Dendritic cell treated with granulocyte-macrophage colony-stimulating factor and Interleukin-4, amounts not matched to agents 40 ng/mL and 50 ng/mL, for 4 days (primary cell): ENCODE results near the gene ZNF831.

ENCODE experiments used
- H3K27ac Mint-ChIP-seq: one replicate; pipeline ENCODE4 v1.8.0; 2022; ENCODE audit warnings: mild to moderate bottlenecking, mixed read lengths
- H3K27me3 Mint-ChIP-seq: one replicate; pipeline ENCODE4 v1.8.0; 2022; ENCODE audit warnings: mild to moderate bottlenecking, mixed read lengths
- H3K36me3 Mint-ChIP-seq: one replicate; pipeline ENCODE4 v1.8.0; 2022; ENCODE audit warnings: low read depth, mixed read lengths
- H3K4me1 Mint-ChIP-seq: one replicate; pipeline ENCODE4 v1.8.0; 2022; ENCODE audit warnings: low read depth, mixed read lengths
- H3K4me3 Mint-ChIP-seq: one replicate; pipeline ENCODE4 v1.8.0; 2022; ENCODE audit warnings: mild to moderate bottlenecking, moderate library complexity, mixed read lengths
- H3K9me3 Mint-ChIP-seq: one replicate; pipeline ENCODE4 v1.8.0; 2022; ENCODE audit warnings: mixed read lengths
- intact Hi-C: fragments of 100-400 bp; cut with micrococcal nuclease; formaldehyde crosslinking; loops from one replicate; pipeline ENCODE4 v1.15.0; 2022

Gene ZNF831

GRCh38 chr20:59265298-59265697 lies 101.7 kb downstream of the ZNF831 start:
- H3K9me3 Mint-ChIP-seq: no peaks in the 10 kb centered on the region
- peaks cover 3% of the 10 kb centered on the region for H3K27me3 Mint-ChIP-seq
- no peaks in the 10 kb centered on the region for H3K36me3 Mint-ChIP-seq
- peaks cover 8% of the 10 kb centered on the region for H3K4me1 Mint-ChIP-seq
- intact Hi-C loops: no loop called here
- H3K27ac Mint-ChIP-seq: no peak overlapping the region
- no peak overlapping the region for H3K4me3 Mint-ChIP-seq

- peaks cover 4% of the 10 kb centered on the region for H3K4me1 Mint-ChIP-seq
- no peaks in the 10 kb centered on the region for H3K36me3 Mint-ChIP-seq
- H3K4me3 Mint-ChIP-seq: no peak overlapping the region
- H3K27me3 Mint-ChIP-seq: peaks cover 3% of the 10 kb centered on the region
- intact Hi-C loops: no loop called here
- H3K9me3 Mint-ChIP-seq: no peaks in the 10 kb centered on the region
- no peak overlapping the region for H3K27ac Mint-ChIP-seq
These were observed 105.2 kb downstream of the ZNF831 start for GRCh38 chr20:59268870-59269269.

GRCh38 chr20:59269411-59270025 lies 105.9 kb downstream of the ZNF831 start:
- no peaks in the 10 kb centered on the region for H3K9me3 Mint-ChIP-seq
- peaks cover 3% of the 10 kb centered on the region for H3K27me3 Mint-ChIP-seq
- H3K4me1 Mint-ChIP-seq: peaks cover 10% of the 10 kb centered on the region
- no peak overlapping the region for H3K4me3 Mint-ChIP-seq
- intact Hi-C loops: no loop called here
- no peaks in the 10 kb centered on the region for H3K36me3 Mint-ChIP-seq
- no peak overlapping the region for H3K27ac Mint-ChIP-seq

GRCh38 chr20:59270380-59270779 lies 106.8 kb downstream of the ZNF831 start:
- peaks cover 3% of the 10 kb centered on the region for H3K27me3 Mint-ChIP-seq

GRCh38 chr20:59273739-59274357 lies 110.2 kb downstream of the ZNF831 start:
- no peaks in the 10 kb centered on the region for H3K9me3 Mint-ChIP-seq
- no peaks in the 10 kb centered on the region for H3K27me3 Mint-ChIP-seq
- no peak overlapping the region for H3K27ac Mint-ChIP-seq
- peaks cover 10% of the 10 kb centered on the region for H3K4me1 Mint-ChIP-seq
- H3K36me3 Mint-ChIP-seq: no peaks in the 10 kb centered on the region
- intact Hi-C loops: no loop called here
- no peak overlapping the region for H3K4me3 Mint-ChIP-seq

More at GRCh38 chr20:59270380-59270779, 106.8 kb downstream of the ZNF831 start:
- H3K27ac Mint-ChIP-seq: no peak overlapping the region
- intact Hi-C loops: no loop called here
- H3K4me1 Mint-ChIP-seq: peaks cover 10% of the 10 kb centered on the region
- H3K9me3 Mint-ChIP-seq: no peaks in the 10 kb centered on the region
- H3K4me3 Mint-ChIP-seq: no peak overlapping the region
- no peaks in the 10 kb centered on the region for H3K36me3 Mint-ChIP-seq

GRCh38 chr20:59276938-59277337 lies 113.3 kb downstream of the ZNF831 start:
- Mint-ChIP-seq H3K4me1 (peaks cover 10% of the 10 kb centered on the region), H3K36me3 (no peaks in the 10 kb centered on the region), H3K9me3 (no peaks in the 10 kb centered on the region), H3K27me3 (no peaks in the 10 kb centered on the region), H3K4me3 (no peak overlapping the region), H3K27ac (no peak overlapping the region)
- intact Hi-C loops: no loop called here

- Mint-ChIP-seq H3K4me3 (no peak overlapping the region), H3K27ac (no peak overlapping the region), H3K4me1 (no peaks in the 10 kb centered on the region), H3K36me3 (no peaks in the 10 kb centered on the region), H3K9me3 (no peaks in the 10 kb centered on the region), H3K27me3 (no peaks in the 10 kb centered on the region)
- intact Hi-C loops: no loop called here
These were observed 120.8 kb downstream of the ZNF831 start for GRCh38 chr20:59284470-59284869.

- H3K27me3 Mint-ChIP-seq: peaks cover 12% of the 10 kb centered on the region
- no peaks in the 10 kb centered on the region for H3K4me1 Mint-ChIP-seq
- H3K9me3 Mint-ChIP-seq: no peaks in the 10 kb centered on the region
- H3K36me3 Mint-ChIP-seq: no peaks in the 10 kb centered on the region
- H3K27ac Mint-ChIP-seq: no peak overlapping the region
- intact Hi-C loops: no loop called here
- H3K4me3 Mint-ChIP-seq: no peak overlapping the region
These were observed 126.4 kb downstream of the ZNF831 start for GRCh38 chr20:59289994-59290393.

- H3K27me3 Mint-ChIP-seq: peaks cover 15% of the 10 kb centered on the region
- H3K36me3 Mint-ChIP-seq: no peaks in the 10 kb centered on the region
- H3K27ac Mint-ChIP-seq: no peak overlapping the region
- intact Hi-C loops: no loop called here
- no peak overlapping the region for H3K4me3 Mint-ChIP-seq
- H3K9me3 Mint-ChIP-seq: no peaks in the 10 kb centered on the region
- H3K4me1 Mint-ChIP-seq: no peaks in the 10 kb centered on the region
These were observed 128.2 kb downstream of the ZNF831 start for GRCh38 chr20:59291740-59292383.

- no peaks in the 10 kb centered on the region for H3K4me1 Mint-ChIP-seq
- intact Hi-C loops: no loop called here
- H3K36me3 Mint-ChIP-seq: no peaks in the 10 kb centered on the region
- no peak overlapping the region for H3K27ac Mint-ChIP-seq
- H3K4me3 Mint-ChIP-seq: no peak overlapping the region
- peaks cover 43% of the 10 kb centered on the region for H3K27me3 Mint-ChIP-seq
- no peaks in the 10 kb centered on the region for H3K9me3 Mint-ChIP-seq
These were observed 131.9 kb downstream of the ZNF831 start for GRCh38 chr20:59295531-59295930.

- intact Hi-C loops: no loop called here
- Mint-ChIP-seq H3K27me3 (peaks cover 62% of the 10 kb centered on the region), H3K4me1 (no peaks in the 10 kb centered on the region), H3K4me3 (no peak overlapping the region), H3K36me3 (no peaks in the 10 kb centered on the region), H3K9me3 (no peaks in the 10 kb centered on the region), H3K27ac (no peak overlapping the region)
These were observed 134.1 kb downstream of the ZNF831 start for GRCh38 chr20:59297686-59298085.

- no peaks in the 10 kb centered on the region for H3K36me3 Mint-ChIP-seq
- no peaks in the 10 kb centered on the region for H3K9me3 Mint-ChIP-seq
- peaks cover 60% of the 10 kb centered on the region for H3K27me3 Mint-ChIP-seq
- H3K27ac Mint-ChIP-seq: no peak overlapping the region
- no peaks in the 10 kb centered on the region for H3K4me1 Mint-ChIP-seq
- intact Hi-C loops: no loop called here
- no peak overlapping the region for H3K4me3 Mint-ChIP-seq
These were observed 136.3 kb downstream of the ZNF831 start for GRCh38 chr20:59299945-59300332.

GRCh38 chr20:59300333-59301081 lies 136.9 kb downstream of the ZNF831 start, which contains the start of gene EDN3:
TSS of gene EDN3 (plus strand) at chr20:59300611. CDS start at chr20:59300813, 202 bp downstream.
- Mint-ChIP-seq H3K4me1 (no peaks in the 10 kb centered on the region), H3K27ac (no peak within 1 kb of the TSS), H3K9me3 (no peaks in the 10 kb centered on the region), H3K4me3 (no peak within 1 kb of the TSS), H3K27me3 (peaks cover 60% of the 10 kb centered on the region), H3K36me3 (no peaks in the 10 kb centered on the region)
- intact Hi-C loops: no loop called here
